Measurements from ENCODE around the gene SIPA1L3. TPM values are rescaled to one million over a fixed set of nuclear protein-coding genes. Genes with fewer than 3 reads are reported as not detected.

Gene SIPA1L3
- total RNA-seq, 1 donor from 2014 or later = 63.2 TPM

DNA sequence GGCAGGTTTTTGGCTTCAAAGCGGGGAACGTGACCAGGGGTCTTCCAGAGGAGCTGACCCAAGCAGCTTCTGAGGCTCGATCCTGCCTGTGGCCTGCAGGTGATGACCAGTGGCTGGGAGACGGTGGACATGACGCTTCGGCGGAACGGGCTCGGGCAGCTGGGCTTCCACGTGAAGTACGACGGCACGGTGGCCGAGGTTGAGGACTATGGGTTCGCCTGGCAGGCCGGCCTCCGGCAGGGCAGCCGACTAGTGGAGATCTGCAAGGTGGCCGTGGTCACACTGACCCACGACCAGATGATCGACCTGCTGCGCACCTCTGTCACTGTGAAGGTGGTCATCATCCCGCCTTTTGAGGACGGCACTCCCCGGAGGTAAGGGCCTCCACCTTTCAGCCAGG is 223.4 kb downstream of the SIPA1L3 start:
- H3K9me3 ChIP-seq = no peaks in the 10 kb centered on the region
- intact Hi-C loops (cut with DNase I) = no loop called here
- H3K4me1 ChIP-seq = no peaks in the 10 kb centered on the region
- H3K36me3 ChIP-seq = peaks cover 31% of the 10 kb centered on the region
- TF ChIP-seq, protein P1, sequence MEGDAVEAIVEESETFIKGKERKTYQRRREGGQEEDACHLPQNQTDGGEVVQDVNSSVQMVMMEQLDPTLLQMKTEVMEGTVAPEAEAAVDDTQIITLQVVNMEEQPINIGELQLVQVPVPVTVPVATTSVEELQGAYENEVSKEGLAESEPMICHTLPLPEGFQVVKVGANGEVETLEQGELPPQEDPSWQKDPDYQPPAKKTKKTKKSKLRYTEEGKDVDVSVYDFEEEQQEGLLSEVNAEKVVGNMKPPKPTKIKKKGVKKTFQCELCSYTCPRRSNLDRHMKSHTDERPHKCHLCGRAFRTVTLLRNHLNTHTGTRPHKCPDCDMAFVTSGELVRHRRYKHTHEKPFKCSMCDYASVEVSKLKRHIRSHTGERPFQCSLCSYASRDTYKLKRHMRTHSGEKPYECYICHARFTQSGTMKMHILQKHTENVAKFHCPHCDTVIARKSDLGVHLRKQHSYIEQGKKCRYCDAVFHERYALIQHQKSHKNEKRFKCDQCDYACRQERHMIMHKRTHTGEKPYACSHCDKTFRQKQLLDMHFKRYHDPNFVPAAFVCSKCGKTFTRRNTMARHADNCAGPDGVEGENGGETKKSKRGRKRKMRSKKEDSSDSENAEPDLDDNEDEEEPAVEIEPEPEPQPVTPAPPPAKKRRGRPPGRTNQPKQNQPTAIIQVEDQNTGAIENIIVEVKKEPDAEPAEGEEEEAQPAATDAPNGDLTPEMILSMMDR (IDR thresholded peaks at IDR 0.05) = no peak
- H3K4me3 ChIP-seq = no peak overlapping the region
- ATAC-seq (no peak), DNase-seq (no peak)
- no peaks in the 10 kb centered on the region for H3K27me3 ChIP-seq (ENCODE audit: low read depth)
- H3K27ac ChIP-seq = no peak overlapping the region

DNA sequence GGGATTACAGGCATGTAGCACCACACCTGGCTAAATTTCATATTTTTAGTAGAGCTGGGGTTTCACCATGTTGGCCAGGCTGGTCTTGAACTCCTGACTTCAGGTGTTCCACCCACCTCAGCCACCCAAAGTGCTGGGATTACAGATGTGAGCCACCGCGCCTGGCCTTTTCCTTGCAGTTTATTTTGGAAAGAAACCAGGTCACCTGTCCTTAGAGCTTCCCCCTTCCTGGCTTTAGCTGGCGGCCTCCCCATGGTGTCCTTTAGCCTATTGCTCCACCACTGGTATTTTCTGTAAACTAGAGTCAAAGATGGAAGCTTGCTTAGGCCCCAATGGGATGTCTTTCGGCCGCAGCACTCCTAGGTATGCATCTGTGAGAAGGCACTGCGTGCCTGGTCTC is 225.8 kb downstream of the SIPA1L3 start:
- DNase-seq (no peak), ATAC-seq (no peak)
- intact Hi-C loops (cut with DNase I) = no loop called here
- Histone ChIP-seq H3K4me3 (no peak overlapping the region), H3K4me1 (no peaks in the 10 kb centered on the region), H3K27ac (no peak overlapping the region), H3K36me3 (peaks cover 36% of the 10 kb centered on the region), H3K9me3 (no peaks in the 10 kb centered on the region), H3K27me3 (ENCODE audit: low read depth) (no peaks in the 10 kb centered on the region)
- TF ChIP-seq, protein P1 (IDR thresholded peaks at IDR 0.05) = no peak

DNA sequence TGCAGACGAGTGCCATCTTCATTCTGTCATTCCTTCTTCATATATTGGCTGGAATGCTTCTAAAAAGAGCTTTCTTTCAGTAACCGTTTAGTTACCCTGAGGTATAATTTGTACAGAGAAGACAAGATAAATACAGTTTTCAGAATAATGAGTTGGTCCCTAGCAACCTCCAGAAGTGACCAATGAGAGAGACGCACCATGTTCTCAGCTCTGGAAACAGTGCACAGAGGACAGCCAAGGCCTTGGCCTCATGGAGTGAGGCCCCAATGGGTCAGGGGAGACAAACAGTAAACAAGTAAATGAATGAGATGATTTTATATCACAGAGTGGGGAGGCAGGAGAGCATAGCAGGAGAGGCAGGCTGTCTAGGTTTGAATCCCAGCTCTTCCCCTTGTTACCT is 226.3 kb downstream of the SIPA1L3 start:
- TF ChIP-seq, protein P1 (IDR thresholded peaks at IDR 0.05) = no peak
- no peaks in the 10 kb centered on the region for H3K9me3 ChIP-seq
- H3K4me3 ChIP-seq = no peak overlapping the region
- no peaks in the 10 kb centered on the region for H3K4me1 ChIP-seq
- DNase-seq = no peak
- intact Hi-C loops (cut with DNase I) = no loop called here
- peaks cover 36% of the 10 kb centered on the region for H3K36me3 ChIP-seq
- H3K27ac ChIP-seq = no peak overlapping the region
- H3K27me3 ChIP-seq (ENCODE audit: low read depth) = no peaks in the 10 kb centered on the region
- no peak for ATAC-seq

DNA sequence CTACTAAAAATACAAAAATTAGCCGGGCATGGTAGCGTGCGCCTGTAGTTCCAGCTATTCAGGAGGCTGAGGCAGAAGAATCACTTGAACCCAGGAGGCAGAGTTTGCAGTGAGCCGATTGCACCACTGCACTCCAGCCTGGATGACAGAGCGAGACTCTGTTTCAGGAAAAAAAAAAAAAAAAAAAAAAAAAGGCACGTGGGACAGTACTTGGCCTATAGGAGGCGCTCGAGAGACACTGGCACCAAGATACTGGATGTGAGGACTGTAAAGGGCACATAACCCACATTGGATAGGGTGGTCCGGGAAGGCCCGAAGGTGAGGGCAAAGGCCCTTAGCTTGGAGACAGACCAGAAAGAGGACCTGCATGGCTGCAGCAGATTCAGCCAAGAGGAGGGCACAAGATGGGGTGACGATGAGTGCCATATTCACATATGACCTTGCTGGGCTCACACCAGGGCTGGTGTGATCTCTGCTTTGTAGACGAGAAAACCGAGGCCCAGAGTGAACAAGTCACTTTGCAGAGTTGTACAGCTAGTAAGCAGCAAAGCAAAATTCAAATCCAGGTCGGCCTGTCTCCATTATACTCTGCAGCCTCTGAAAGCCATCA is 227.6 kb downstream of the SIPA1L3 start:
- DNase-seq = no peak
- Histone ChIP-seq H3K9me3 (no peaks in the 10 kb centered on the region), H3K27me3 (ENCODE audit: low read depth) (no peaks in the 10 kb centered on the region), H3K4me1 (no peaks in the 10 kb centered on the region), H3K27ac (no peak overlapping the region), H3K36me3 (peaks cover 36% of the 10 kb centered on the region), H3K4me3 (no peak overlapping the region)
- peak; percentile 39 to 51 for ATAC-seq
- TF ChIP-seq, protein P1 (IDR thresholded peaks at IDR 0.05) = peak; percentile 44
- intact Hi-C loops (cut with DNase I) = no loop called here

DNA sequence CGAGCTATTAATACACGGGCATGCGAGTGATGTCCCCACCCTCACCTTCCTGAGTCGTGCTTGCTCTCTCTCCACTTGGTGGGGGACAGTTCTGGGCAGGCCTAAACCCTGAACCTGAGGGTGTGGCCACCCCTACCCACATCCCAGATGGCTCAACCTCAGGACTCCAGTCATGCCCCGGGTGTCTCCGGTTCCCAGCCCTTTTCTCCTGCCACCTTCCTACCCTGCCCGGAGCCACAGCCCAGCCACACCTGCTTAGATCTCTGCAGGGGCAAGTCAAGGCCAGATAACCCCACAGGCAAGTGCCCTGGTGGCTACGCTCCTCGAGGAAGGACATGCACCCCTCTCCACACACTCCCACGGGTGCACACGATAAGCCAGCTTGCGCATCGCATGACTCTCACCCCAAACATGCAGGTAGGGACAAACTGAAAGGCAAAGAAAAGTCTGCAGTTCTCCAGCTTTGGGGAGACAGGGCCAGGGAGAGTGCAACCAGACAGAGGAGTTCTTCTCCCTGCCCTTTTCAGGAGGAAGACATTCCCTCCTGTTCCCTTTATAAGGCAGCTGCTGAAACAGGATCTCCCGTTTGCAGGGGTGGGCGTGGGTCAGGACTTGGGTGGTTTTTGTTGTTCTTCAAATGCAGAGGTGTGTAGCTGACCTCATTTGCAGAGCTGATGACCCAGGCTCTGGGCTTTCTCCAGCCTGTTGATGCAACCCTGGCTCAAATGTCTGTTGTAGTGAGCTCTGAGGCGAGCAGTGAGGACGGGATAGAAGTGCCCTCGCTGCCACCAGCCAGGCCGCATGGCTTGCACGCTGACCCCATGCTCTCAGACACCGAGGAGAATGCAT is 228.4 kb downstream of the SIPA1L3 start:
- Histone ChIP-seq H3K4me3 (no peak overlapping the region), H3K27me3 (ENCODE audit: low read depth) (no peaks in the 10 kb centered on the region), H3K4me1 (no peaks in the 10 kb centered on the region), H3K27ac (no peak overlapping the region), H3K9me3 (no peaks in the 10 kb centered on the region), H3K36me3 (peaks cover 35% of the 10 kb centered on the region)
- TF ChIP-seq, protein P1 (IDR thresholded peaks at IDR 0.05) = no peak
- DNase-seq (no peak), ATAC-seq (peak; percentile 9 to 18)
- intact Hi-C loops (cut with DNase I) = no loop called here
